Rectal smooth muscle tissue (tissue), 1 donor: ENCODE measurements around the gene WDR59.

Experiments used
- H3K27ac ChIP-seq: one replicate; pipeline ENCODE4 v1.7.0; 2013; ENCODE audit warnings: low read depth, low read length, inconsistent platforms
- H3K27me3 ChIP-seq: one replicate; pipeline ENCODE4 v1.7.0; 2013; ENCODE audit warnings: low read length; ENCODE audit not compliant: control insufficient read depth, insufficient read depth
- H3K36me3 ChIP-seq: one replicate; pipeline ENCODE4 v1.7.0; 2013; ENCODE audit warnings: low read length; ENCODE audit not compliant: control insufficient read depth, insufficient read depth
- H3K4me1 ChIP-seq: one replicate; pipeline ENCODE4 v1.7.0; 2013; ENCODE audit warnings: low read length; ENCODE audit not compliant: control insufficient read depth, insufficient read depth
- H3K4me3 ChIP-seq: one replicate; pipeline ENCODE4 v1.7.0; 2013; ENCODE audit warnings: low read length
- H3K9ac ChIP-seq: one replicate; pipeline ENCODE4 v1.7.0; 2013; ENCODE audit warnings: low read length

Gene WDR59

GRCh38 chr16:74942977-74943918 lies 41.7 kb downstream of the WDR59 start:
- Histone ChIP-seq H3K27ac (no peak overlapping the region), H3K27me3 (no peaks in the 10 kb centered on the region), H3K4me1 (no peaks in the 10 kb centered on the region), H3K4me3 (no peak overlapping the region), H3K9ac (no peak overlapping the region), H3K36me3 (peaks cover 18% of the 10 kb centered on the region)

GRCh38 chr16:74942566-74942965 lies 42.4 kb downstream of the WDR59 start:
- no peaks in the 10 kb centered on the region for H3K4me1 ChIP-seq
- peaks cover 21% of the 10 kb centered on the region for H3K36me3 ChIP-seq
- H3K27me3 ChIP-seq: no peaks in the 10 kb centered on the region
- H3K9ac ChIP-seq: no peak overlapping the region
- no peak overlapping the region for H3K4me3 ChIP-seq
- no peak overlapping the region for H3K27ac ChIP-seq

- H3K27ac ChIP-seq: no peak overlapping the region
- no peak overlapping the region for H3K4me3 ChIP-seq
- H3K9ac ChIP-seq: no peak overlapping the region
- no peaks in the 10 kb centered on the region for H3K4me1 ChIP-seq
- no peaks in the 10 kb centered on the region for H3K27me3 ChIP-seq
- peaks cover 25% of the 10 kb centered on the region for H3K36me3 ChIP-seq
Observed at GRCh38 chr16:74939688-74940087, 45.2 kb downstream of the WDR59 start.

- Histone ChIP-seq H3K27ac (no peak overlapping the region), H3K4me1 (no peaks in the 10 kb centered on the region), H3K27me3 (no peaks in the 10 kb centered on the region), H3K9ac (no peak overlapping the region), H3K36me3 (peaks cover 12% of the 10 kb centered on the region), H3K4me3 (no peak overlapping the region)
Observed at GRCh38 chr16:74936902-74937560, 47.9 kb downstream of the WDR59 start.

- Histone ChIP-seq H3K4me3 (no peak overlapping the region), H3K27me3 (no peaks in the 10 kb centered on the region), H3K4me1 (no peaks in the 10 kb centered on the region), H3K9ac (no peak overlapping the region), H3K36me3 (peaks cover 2% of the 10 kb centered on the region), H3K27ac (no peak overlapping the region)
Observed at GRCh38 chr16:74931445-74931844, 53.5 kb downstream of the WDR59 start.

- H3K27ac ChIP-seq: no peak overlapping the region
- peaks cover 2% of the 10 kb centered on the region for H3K36me3 ChIP-seq
- no peak overlapping the region for H3K9ac ChIP-seq
Observed at GRCh38 chr16:74929636-74930035, 55.3 kb downstream of the WDR59 start.

GRCh38 chr16:74926805-74927204 lies 58.1 kb downstream of the WDR59 start:
- Histone ChIP-seq H3K9ac (no peak overlapping the region), H3K27ac (no peak overlapping the region), H3K36me3 (peaks cover 2% of the 10 kb centered on the region), H3K4me3 (no peak overlapping the region), H3K27me3 (no peaks in the 10 kb centered on the region), H3K4me1 (peaks cover 3% of the 10 kb centered on the region)

More at GRCh38 chr16:74929636-74930035, 55.3 kb downstream of the WDR59 start:
- Histone ChIP-seq H3K4me3 (no peak overlapping the region), H3K4me1 (no peaks in the 10 kb centered on the region), H3K27me3 (no peaks in the 10 kb centered on the region)

GRCh38 chr16:74923766-74924460 lies 61.0 kb downstream of the WDR59 start:
- Histone ChIP-seq H3K27ac (no peak overlapping the region), H3K36me3 (peaks cover 5% of the 10 kb centered on the region), H3K4me1 (peaks cover 3% of the 10 kb centered on the region), H3K27me3 (no peaks in the 10 kb centered on the region), H3K9ac (no peak overlapping the region), H3K4me3 (no peak overlapping the region)

- no peak overlapping the region for H3K9ac ChIP-seq
- peaks cover 5% of the 10 kb centered on the region for H3K36me3 ChIP-seq
- peaks cover 3% of the 10 kb centered on the region for H3K4me1 ChIP-seq
- no peaks in the 10 kb centered on the region for H3K27me3 ChIP-seq
- no peak overlapping the region for H3K27ac ChIP-seq
- H3K4me3 ChIP-seq: no peak overlapping the region
Observed at GRCh38 chr16:74922150-74923138, 62.5 kb downstream of the WDR59 start.

GRCh38 chr16:74921051-74921450 lies 63.9 kb downstream of the WDR59 start:
- Histone ChIP-seq H3K4me3 (no peak overlapping the region), H3K36me3 (peaks cover 10% of the 10 kb centered on the region), H3K9ac (no peak overlapping the region), H3K4me1 (peaks cover 3% of the 10 kb centered on the region), H3K27me3 (no peaks in the 10 kb centered on the region), H3K27ac (no peak overlapping the region)

GRCh38 chr16:74909665-74910064 lies 75.3 kb downstream of the WDR59 start:
- no peaks in the 10 kb centered on the region for H3K4me1 ChIP-seq
- no peak overlapping the region for H3K27ac ChIP-seq
- H3K4me3 ChIP-seq: no peak overlapping the region
- H3K9ac ChIP-seq: no peak overlapping the region
- H3K27me3 ChIP-seq: no peaks in the 10 kb centered on the region
- peaks cover 30% of the 10 kb centered on the region for H3K36me3 ChIP-seq
